HG03095 (cell line): ENCODE measurements around the gene CCSER2.

ENCODE experiments used
- ATAC-seq: cut with Tn5 transposase; IDR thresholded peaks from one replicate; pipeline ENCODE4 v1.9.1; 2021; ENCODE audit warnings: moderate library complexity; ENCODE audit not compliant: unreplicated experiment

Gene CCSER2

DNA sequence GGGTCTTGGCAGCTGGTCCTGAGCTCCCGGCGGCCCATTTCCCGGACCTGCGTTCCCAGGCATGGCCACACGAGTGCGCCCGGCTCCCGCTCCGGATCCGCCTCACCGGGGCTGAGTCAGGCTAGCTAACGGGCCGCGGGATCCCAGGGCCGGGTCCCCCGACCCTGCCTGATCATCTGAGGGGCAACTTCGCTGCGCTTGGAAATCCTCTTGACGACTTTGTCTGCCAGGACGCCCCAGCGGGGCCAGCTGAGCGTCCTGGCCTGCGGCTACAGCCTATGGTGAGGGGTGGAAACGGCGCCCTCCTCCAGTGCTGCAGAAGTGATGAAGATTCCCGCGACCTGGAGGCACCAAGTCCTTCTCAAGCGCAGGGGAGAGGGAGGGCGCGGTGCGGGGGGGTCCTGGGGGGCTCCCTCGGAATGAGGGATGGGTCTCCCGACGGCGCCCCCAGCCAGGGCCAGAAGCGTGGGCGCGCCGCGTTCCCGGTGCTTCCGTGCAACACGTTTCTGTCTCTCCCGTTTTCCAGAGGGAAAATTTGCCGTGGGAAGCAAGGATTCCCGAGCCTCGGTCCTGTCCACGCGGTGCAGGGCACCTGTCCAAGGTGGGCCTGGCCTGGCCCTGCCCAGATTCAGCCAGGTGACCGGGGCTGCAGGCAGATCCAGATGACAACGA is 212.4 kb downstream of the CCSER2 start:
- peak; percentile 77 for ATAC-seq

DNA sequence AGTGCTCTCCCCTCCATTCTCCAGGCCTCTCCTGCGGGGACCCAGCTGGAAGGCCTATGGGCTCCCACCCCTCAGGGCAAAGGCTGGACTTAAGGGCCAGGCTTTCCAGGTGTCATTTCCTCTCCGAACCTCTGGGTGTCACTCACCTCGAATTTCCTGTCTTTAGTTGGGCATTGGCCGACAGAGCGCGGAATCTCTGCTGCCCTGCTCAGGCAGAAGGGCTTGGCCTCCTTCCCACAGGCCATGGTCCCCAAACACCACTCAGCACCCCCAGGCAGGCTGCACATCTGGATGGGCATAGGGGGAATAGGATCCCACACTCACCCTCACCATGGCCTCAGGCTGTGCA is 212.9 kb downstream of the CCSER2 start:
- no peak for ATAC-seq

DNA sequence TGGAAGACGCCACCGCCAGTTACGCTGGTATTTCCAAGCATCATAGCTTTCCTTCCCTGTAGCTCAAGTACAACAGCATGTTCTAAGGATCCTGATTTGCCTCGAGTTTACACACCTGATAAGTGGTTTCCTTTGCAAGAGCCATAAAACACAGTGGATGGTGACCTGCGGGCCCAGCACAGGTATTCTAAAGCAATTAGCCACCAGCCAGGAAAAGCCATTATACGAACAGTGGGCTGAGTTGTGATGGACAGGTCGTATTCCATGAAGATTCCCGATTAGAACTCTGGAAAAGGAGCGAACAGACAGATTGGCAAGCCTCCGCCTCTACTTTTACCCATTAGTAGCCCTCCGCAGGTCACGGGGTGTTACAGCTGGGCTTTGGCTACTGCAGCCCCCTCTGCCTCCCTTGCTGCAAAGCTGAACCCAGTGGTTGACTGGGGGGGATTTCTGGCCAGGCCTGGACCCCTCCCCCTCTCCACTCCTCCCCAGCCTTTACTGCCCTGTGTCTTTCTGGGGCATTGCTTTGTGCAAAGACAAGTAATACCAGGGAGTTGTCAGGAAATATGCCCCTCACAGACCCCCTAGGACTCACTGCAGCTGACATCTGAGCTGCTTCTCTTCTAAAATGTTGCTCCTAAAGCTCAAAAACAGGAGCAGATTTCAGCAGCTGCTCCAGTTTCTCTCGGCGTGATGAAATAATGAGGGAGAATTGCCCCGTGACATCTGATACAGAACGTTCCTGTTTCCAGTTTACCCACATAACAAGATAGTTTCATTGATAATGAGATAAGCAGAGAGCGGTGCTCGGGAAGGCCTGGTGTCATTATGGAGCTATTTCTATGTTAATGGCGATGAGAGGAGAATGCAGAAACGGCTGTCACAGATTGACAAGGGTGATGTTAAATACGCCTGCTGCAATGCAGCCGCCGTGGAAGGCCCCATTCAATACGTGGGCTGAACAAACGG is 214.4 kb downstream of the CCSER2 start:
- ATAC-seq: no peak

DNA sequence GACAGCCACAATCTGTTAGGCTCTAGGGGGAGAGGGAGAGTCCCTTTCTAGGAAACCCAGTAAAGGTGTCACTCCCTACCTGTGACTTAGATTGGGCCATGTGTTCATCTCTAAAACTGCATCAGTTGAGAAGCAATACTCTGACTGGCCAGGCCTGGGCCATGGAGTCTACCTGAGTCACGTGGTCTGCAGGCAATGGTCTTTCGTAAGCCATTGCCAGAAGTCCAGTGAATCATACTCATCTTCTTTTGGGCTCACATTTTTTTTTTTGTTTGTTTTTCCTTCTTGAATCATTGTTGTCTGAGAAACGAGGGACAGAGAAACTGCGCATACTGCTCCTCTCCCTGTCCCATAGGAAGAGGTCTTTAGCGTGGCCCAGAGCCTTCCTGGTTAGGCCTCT is 215.6 kb downstream of the CCSER2 start:
- no peak for ATAC-seq

DNA sequence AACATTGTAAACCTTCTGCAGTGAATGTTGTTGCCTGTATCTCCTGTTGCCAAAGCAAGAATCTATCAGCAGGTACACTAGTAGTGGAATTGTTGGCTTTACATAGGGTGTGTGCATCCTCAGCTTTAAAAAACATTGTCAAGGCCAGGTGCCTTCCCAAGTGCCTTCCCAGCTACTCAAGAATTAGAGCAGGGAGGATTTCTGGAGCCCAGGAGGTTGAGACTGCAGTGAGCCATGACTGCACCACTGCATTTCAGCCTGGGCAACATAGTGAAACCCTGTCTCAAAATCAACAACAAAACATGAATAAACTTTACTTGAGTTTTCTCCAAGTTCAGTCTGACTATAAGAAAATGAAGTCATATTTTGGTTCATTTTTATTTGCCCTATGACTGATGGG is 217.3 kb downstream of the CCSER2 start:
- no peak for ATAC-seq

DNA sequence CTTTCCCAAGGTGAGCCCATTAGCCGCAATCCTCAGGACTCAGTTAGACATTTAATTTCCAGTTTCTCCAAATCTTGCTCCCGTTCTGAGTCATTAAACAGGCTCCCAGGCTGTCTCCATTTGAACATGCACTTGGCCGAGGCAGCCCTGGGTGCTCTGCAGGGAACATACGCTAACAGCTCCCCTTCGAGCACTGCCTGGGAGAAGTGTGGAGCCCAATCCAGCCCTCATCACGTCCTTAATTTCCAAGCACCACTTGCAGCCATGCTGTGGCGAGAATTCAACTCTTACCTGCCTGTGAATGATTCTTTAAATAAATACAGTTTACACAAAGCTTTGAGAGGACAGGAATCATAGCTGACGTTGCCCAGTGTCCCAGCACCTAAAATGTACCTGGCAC is 218.2 kb downstream of the CCSER2 start:
- no peak for ATAC-seq

DNA sequence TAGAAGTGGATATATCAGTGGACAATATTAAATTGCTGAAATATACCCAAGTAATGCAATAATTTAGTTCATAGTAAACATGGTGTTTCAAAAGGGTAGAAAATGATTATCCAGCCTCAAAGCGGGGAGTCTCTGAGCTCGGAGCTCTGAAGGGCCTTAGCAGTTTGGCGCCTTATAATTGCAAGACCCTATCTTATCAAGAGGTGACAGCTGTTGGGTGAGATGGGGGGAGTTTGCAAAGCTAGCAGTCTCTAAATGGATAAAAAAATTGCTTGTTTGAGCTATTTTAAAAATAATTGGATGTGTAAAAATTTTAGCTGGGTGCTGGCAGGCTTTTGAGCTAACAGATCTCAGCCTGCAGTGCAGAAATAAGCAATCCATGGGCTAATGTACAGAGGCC is 219.2 kb downstream of the CCSER2 start:
- ATAC-seq: no peak

DNA sequence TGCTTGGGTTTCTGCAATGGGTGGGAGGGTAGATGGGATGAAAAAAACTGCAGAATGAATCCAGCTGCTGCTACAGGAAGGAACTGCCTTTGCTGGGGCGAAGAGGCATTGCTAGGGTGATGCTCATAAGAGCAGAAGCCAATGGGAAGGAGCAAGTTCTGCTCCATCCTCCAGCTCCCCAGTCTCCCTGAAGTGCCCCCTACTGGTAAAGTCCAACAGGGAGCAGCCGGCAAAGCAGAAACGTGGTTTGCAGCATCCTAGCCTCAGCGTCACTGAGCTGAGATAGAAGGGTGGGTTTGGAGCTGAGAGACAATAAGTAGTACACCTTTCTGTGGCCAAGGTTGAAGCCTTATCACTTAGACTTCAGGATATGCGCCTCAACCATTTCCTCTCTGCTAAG is 220.5 kb downstream of the CCSER2 start:
- ATAC-seq: no peak

DNA sequence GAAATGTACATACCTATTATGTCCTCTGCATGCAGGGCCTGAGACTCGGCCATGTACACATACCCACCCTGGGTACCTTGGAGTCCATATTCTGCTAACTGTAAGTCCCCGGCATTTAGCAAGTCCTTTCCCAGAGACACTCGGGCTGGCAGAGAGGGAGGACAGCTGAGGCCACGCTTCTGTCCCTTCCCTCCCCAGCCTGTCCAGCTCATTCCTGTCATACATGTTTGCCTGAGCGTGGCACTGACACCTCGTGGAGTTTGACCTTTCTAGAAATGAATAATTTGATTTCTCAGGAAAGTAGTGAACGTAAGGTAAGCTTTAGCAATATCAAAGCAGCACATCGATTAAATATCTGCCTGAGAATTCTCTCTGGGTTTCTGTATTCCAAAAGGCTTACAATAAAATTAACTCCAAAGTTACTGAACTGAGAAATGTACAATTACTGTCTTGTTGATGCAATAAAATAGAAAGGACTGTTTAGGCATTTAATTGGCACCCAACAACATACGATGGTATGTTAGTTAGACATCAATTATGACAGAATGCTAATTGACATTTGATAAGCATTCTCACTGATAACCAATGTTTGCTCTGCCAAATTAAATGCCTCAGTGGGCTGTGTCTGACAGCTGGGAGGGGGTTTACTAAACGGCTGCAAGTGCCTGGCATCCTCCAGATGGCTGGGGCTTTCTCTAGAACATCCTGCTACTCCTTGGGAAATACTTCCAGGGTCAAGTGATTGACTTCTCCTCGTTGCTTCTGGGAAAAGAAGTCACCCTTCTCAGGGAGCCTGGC is 221.2 kb downstream of the CCSER2 start:
- ATAC-seq: no peak

DNA sequence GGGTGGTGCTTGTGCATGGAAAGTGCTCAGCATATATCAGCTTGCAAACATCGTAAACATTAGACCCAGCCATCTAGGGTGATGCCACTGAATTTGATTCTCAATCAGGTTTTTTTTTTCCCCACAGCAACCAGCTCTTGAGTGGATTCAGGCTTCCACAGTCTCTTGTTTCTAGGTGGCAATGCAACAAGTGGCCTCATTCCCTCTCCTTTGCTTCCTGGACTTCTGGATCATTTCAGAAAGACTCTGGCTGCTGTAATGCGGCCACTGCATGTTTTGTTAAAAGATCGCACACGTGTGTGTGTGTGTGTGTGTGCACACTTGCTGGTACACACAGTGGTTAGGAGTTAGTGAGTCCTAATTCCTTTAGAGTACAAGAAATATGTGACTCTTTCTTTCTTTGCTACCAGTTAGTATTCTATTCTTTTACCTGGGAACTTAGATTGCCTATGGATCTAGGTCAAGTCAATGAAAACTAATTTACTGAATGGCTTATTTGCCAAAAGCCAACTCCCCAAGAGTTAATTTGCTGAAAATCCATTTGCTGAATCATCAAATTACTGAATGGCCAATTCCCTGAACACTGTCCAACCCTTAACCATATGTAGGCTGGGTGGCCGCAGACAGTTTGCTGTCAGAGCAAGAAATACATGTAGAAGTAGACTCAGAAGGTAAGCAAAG is 222.5 kb downstream of the CCSER2 start:
- no peak for ATAC-seq

DNA sequence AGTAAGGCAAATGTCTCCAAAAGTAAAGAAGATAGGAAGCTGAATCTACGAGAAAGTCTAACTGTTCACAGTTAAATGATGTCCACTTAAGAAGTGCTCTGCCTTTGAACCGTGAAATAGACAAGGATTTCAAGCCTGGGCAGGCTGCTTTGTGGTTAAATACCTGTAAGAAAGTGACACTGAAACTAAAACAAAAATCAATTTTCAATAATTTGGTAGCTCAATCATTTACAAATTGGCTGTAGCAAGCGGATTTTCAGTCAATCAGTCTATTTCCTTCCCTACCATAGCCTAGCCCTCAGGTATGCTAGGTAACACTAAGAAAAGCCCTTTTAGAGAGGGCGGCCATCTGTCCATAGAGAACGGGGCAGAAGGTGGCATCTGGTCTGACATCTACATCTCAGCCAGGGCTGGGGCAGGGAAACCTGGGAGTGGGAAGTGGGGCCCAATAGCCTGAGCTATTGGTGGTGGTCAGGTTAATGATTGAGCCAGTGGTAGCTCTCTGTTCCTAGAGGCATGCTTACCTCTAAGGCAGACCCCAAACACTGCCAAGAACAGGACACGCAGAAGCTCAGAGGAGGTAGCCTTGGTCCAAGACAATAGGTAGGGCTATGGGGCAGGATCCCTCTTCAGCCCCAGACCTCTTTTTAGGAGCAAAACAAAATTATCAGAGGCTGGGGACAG is 223.2 kb downstream of the CCSER2 start:
- ATAC-seq: no peak

DNA sequence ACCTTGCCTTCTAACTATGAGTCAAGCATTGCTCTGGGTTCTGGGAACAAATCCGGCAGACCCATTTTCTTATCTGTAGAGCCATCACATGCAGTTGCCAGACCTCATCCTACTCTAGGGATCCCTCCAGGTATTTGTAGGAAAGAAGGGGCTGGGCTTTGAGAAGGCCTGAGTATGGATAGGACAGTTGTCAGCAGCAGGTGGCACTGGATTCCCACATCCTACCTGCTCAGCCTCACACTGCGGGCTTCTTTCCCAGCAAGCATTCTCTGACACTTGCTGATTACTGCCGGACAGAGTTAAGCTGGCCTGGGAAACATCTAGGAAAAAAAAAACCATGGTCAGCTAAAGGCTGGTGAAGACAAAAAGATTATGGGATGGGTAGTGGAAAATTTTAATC is 224.1 kb downstream of the CCSER2 start:
- ATAC-seq: no peak

DNA sequence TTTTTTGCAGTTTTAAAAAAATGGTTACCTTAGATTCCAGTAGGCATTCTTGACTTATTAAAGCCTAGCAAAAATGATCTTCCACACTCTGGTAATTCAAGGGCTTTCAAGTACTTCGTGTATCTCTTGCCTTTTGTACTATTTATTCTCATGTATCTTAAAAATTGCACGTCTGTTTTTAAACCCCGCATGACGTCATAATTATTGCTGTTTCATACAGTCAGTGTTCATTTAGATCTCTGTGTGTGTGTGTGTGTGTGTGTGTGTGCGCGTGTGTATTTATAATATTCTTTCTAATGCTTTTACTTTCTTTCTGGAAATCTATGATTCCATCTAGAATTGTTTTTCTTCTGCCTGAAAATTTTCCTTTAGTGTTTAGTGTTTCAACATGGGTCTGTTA is 234.2 kb downstream of the CCSER2 start:
- ATAC-seq: no peak

DNA sequence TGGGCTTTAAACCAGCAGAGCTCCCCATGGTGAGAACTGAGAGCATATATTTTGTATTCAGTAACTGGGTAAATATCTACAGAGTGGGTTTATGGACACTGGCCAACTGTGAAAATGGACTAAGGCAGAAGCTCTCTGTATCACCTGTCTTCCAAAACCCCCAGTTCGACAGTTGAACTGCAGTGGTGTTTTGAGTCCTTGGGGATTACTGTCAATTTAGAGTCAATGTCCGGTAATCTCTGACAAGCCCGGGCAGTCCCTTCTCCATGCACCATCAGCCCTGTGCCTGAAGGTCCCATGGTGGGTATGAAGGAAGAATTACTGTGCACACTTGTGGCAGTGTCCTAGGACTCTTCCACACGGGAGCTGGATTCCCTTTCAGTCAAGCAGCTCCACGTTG is 235.0 kb downstream of the CCSER2 start:
- peak; percentile 87 for ATAC-seq

DNA sequence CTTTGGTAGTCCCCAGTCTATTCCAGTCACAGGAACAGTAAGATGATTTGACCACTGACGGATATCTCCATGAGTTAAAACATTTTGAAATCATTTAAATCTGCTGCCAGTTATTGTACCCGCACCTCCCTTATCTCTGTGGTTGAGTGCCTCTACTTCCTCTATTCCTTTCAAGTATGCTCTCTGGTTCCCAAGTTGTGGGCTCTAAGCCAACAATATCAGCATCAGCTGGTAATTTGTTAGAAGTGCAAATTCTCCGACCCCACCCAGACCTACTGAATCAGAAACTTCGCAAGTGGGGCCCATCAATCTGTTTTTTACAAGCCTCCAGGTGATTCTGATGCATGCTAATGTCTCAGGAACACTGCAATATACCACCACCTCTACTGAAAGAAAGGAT is 235.5 kb downstream of the CCSER2 start:
- peak; percentile 27 for ATAC-seq

DNA sequence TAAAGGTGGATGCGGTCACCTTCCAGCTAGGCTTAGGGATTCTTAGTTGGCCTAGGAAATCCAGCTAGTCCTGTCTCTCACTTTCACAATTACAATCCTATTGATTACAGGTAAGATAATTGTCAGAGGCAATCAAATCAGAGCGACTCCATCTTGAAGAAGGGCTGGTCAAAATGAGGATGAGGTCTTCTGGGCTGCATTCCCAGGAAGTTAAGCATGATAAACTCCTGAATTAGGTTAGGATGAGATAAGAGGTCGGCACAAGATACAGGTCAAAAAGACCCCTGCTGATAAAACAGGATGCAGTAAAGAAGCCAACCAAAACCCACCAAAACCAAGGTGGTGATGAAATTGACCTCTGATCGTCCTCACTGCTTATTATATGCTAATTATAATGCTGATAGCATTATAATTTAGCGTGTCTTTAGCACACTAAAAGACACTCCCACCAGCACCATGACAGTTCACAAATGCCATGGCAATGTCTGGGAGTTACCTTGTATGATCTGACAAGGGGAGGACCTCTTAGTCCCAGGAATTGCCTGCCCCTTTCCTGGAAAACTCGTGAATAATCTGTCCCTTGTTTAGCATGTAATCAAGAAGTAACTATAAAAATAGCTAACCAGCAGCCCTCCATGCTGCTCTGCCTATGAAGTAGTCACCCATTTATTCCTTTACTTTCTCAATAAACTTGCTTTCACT is 237.6 kb downstream of the CCSER2 start:
- no peak for ATAC-seq

DNA sequence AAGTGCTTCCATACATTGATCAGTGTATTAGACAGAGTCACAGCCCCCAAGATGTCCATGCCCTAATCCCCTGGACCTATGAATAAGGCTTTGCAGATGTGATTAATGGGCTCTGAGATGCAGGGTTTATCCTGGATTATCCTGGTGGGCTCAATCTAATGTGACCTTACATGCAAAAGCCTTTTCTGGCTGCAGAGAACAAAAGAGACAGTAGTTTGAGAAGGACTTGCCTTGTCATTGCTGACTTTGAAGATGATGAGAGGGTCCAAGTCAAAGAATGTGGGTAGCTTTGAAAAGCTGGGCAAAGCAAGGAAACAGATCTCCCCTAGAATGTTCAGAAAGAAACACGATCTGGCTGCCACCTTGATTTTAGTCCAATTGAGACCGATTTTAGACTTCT is 238.7 kb downstream of the CCSER2 start:
- ATAC-seq: no peak
